ENCODE results near the gene TAS2R1.

Gene TAS2R1

GRCh38 chr5:9661316-9662015, 31.3 kb upstream of the TAS2R1 start:
- TF ChIP-seq NFIC (IDR thresholded peaks at IDR 0.05): no peak

- TF ChIP-seq NFIC (IDR thresholded peaks at IDR 0.05) (no peak), ZBTB7A (IDR thresholded peaks at IDR 0.05; ENCODE audit: low read depth) (no peak), RAD21 (IDR thresholded peaks at IDR 0.05; ENCODE audit: low read depth) (no peak)
Measured at GRCh38 chr5:9658706-9659105, 28.6 kb upstream of the TAS2R1 start.

- TF ChIP-seq YY1 (IDR thresholded peaks at IDR 0.05; ENCODE audit: low read depth) (no peak), EGR1 (IDR thresholded peaks at IDR 0.05) (no peak), TEAD4 (IDR thresholded peaks at IDR 0.05) (no peak), CEBPB (IDR thresholded peaks at IDR 0.05) (no peak), FOXM1 (IDR thresholded peaks at IDR 0.05; ENCODE audit: borderline replicate concordance, low read depth) (no peak), TAF1 (IDR thresholded peaks at IDR 0.05; ENCODE audit: low read depth) (no peak), MAX (IDR thresholded peaks at IDR 0.05) (no peak), REST (IDR thresholded peaks at IDR 0.05; ENCODE audit: low read depth) (no peak), TCF12 (IDR thresholded peaks at IDR 0.05; ENCODE audit: low read depth) (no peak), RAD21 (IDR thresholded peaks at IDR 0.05; ENCODE audit: low read depth) (no peak), USF1 (IDR thresholded peaks at IDR 0.05) (no peak), CREB1 (IDR thresholded peaks at IDR 0.05; ENCODE audit: low read depth) (no peak), EP300 (IDR thresholded peaks at IDR 0.05; ENCODE audit: borderline replicate concordance) (no peak)
Measured at GRCh38 chr5:9657819-9658218, 27.7 kb upstream of the TAS2R1 start.

GRCh38 chr5:9655641-9656040, 25.5 kb upstream of the TAS2R1 start:
- TF ChIP-seq RAD21 (IDR thresholded peaks at IDR 0.05; ENCODE audit: low read depth) (no peak), CEBPB (IDR thresholded peaks at IDR 0.05) (no peak), NFIC (IDR thresholded peaks at IDR 0.05) (no peak), TEAD4 (IDR thresholded peaks at IDR 0.05) (no peak), REST (IDR thresholded peaks at IDR 0.05; ENCODE audit: low read depth) (no peak), FOXM1 (IDR thresholded peaks at IDR 0.05; ENCODE audit: borderline replicate concordance, low read depth) (no peak), EP300 (IDR thresholded peaks at IDR 0.05; ENCODE audit: borderline replicate concordance) (no peak), YY1 (IDR thresholded peaks at IDR 0.05; ENCODE audit: low read depth) (no peak), USF1 (IDR thresholded peaks at IDR 0.05) (no peak), CREB1 (IDR thresholded peaks at IDR 0.05; ENCODE audit: low read depth) (no peak), ZBTB7A (IDR thresholded peaks at IDR 0.05; ENCODE audit: low read depth) (no peak), EGR1 (IDR thresholded peaks at IDR 0.05) (no peak), MAX (IDR thresholded peaks at IDR 0.05) (no peak), TCF12 (IDR thresholded peaks at IDR 0.05; ENCODE audit: low read depth) (no peak)

GRCh38 chr5:9654886-9655285, 24.7 kb upstream of the TAS2R1 start:
- TF ChIP-seq CEBPB (IDR thresholded peaks at IDR 0.05) (no peak), REST (IDR thresholded peaks at IDR 0.05; ENCODE audit: low read depth) (no peak), TEAD4 (IDR thresholded peaks at IDR 0.05) (no peak), YY1 (IDR thresholded peaks at IDR 0.05; ENCODE audit: low read depth) (no peak), EP300 (IDR thresholded peaks at IDR 0.05; ENCODE audit: borderline replicate concordance) (no peak), CREB1 (IDR thresholded peaks at IDR 0.05; ENCODE audit: low read depth) (no peak), RAD21 (IDR thresholded peaks at IDR 0.05; ENCODE audit: low read depth) (no peak), USF1 (IDR thresholded peaks at IDR 0.05) (no peak), TAF1 (IDR thresholded peaks at IDR 0.05; ENCODE audit: low read depth) (no peak), NFIC (IDR thresholded peaks at IDR 0.05) (no peak), ZBTB7A (IDR thresholded peaks at IDR 0.05; ENCODE audit: low read depth) (no peak), TCF12 (IDR thresholded peaks at IDR 0.05; ENCODE audit: low read depth) (no peak), MAX (IDR thresholded peaks at IDR 0.05) (no peak), FOXM1 (IDR thresholded peaks at IDR 0.05; ENCODE audit: borderline replicate concordance, low read depth) (no peak)
